ENCODE data around the gene ATP11A. TPM values are rescaled to one million over a fixed set of nuclear protein-coding genes. Genes with fewer than 3 reads are reported as not detected.

The ATP11A gene
- total and polyA plus RNA-seq, 5 donors from 2014 or later, result 3.8 to 75.7 (median 5.0) TPM

DNA sequence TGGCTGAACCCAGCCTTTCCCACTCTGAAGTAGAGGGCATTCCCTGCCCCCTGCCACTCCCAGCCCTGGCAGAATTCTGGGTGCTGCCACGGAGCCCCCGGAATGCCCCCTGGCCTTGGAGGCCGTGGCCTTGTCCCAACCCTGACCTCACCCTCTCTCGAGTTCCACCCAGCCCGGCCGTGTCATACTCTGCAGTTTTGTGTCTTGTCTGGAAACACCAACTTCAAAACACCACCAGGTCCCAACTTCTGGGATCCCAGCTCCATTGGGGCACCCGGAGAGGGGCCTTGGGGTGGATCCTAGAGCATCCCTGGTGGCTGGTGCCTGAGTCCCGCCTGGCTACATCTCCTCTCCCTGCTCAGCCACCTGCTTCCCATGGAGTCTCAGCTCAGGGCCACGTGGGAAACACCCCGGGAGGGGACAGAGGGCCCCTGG, 197.7 kb downstream of the ATP11A start:
- Histone ChIP-seq H3K36me3 (ENCODE audit: control insufficient read depth, insufficient read depth, low read length) (peaks cover 5% of the 10 kb centered on the region), H3K4me3 (ENCODE audit: low read depth, low read length) (no peak overlapping the region), H3K9me3 (ENCODE audit: control insufficient read depth in 2 of 2, low read length in 2 of 2) (no peaks in the 10 kb centered on the region), H3K27me3 (ENCODE audit: control insufficient read depth, insufficient read depth, low read length) (no peaks in the 10 kb centered on the region), H3K27ac (ENCODE audit: insufficient read depth, low read length, poor library complexity, severe bottlenecking) (no peak overlapping the region), H3K4me1 (ENCODE audit: control insufficient read depth, insufficient read depth, low read length, poor library complexity, severe bottlenecking) (no peaks in the 10 kb centered on the region)
- Mint-ChIP-seq H3K9me3 (no peaks in the 10 kb centered on the region), H3K27me3 (peaks cover 8% of the 10 kb centered on the region), H3K4me3 (no peak overlapping the region), H3K27ac (no peak overlapping the region), H3K4me1 (no peaks in the 10 kb centered on the region), H3K36me3 (no peaks in the 10 kb centered on the region)
- no peak for ATAC-seq (ENCODE audit: low read depth in 2 of 2)
- no peak for DNase-seq

GRCh38 chr13:112888238-112889111, 198.6 kb downstream of the ATP11A start:
- H3K36me3 Mint-ChIP-seq, result no peaks in the 10 kb centered on the region
- no peak for ATAC-seq (ENCODE audit: low read depth in 2 of 2)
- no peak for DNase-seq
- peaks cover 17% of the 10 kb centered on the region for H3K27me3 Mint-ChIP-seq
- H3K4me1 ChIP-seq (ENCODE audit: control insufficient read depth, insufficient read depth, low read length, poor library complexity, severe bottlenecking), result no peaks in the 10 kb centered on the region
- H3K9me3 ChIP-seq (ENCODE audit: control insufficient read depth in 2 of 2, low read length in 2 of 2), result no peaks in the 10 kb centered on the region
- no peak overlapping the region for H3K27ac ChIP-seq (ENCODE audit: insufficient read depth, low read length, poor library complexity, severe bottlenecking)
- no peaks in the 10 kb centered on the region for H3K27me3 ChIP-seq (ENCODE audit: control insufficient read depth, insufficient read depth, low read length)
- peaks cover 4 to 8% (median 5%) of the 10 kb centered on the region in 4 donors for H3K4me1 Mint-ChIP-seq
- H3K4me3 Mint-ChIP-seq, result no peak overlapping the region
- peaks cover 4% of the 10 kb centered on the region for H3K36me3 ChIP-seq (ENCODE audit: control insufficient read depth, insufficient read depth, low read length)
- H3K9me3 Mint-ChIP-seq, result no peaks in the 10 kb centered on the region
- H3K27ac Mint-ChIP-seq, result no peak overlapping the region
- H3K4me3 ChIP-seq (ENCODE audit: low read depth, low read length), result no peak overlapping the region

GRCh38 chr13:112889351-112890290, 199.8 kb downstream of the ATP11A start:
- Histone ChIP-seq H3K4me3 (ENCODE audit: low read depth, low read length) (no peak overlapping the region), H3K9me3 (ENCODE audit: control insufficient read depth in 2 of 2, low read length in 2 of 2) (no peaks in the 10 kb centered on the region), H3K27me3 (ENCODE audit: control insufficient read depth, insufficient read depth, low read length) (no peaks in the 10 kb centered on the region), H3K27ac (ENCODE audit: insufficient read depth, low read length, poor library complexity, severe bottlenecking) (no peak overlapping the region), H3K4me1 (ENCODE audit: control insufficient read depth, insufficient read depth, low read length, poor library complexity, severe bottlenecking) (peaks cover 4% of the 10 kb centered on the region), H3K36me3 (ENCODE audit: control insufficient read depth, insufficient read depth, low read length) (peaks cover 4% of the 10 kb centered on the region)
- H3K27me3 Mint-ChIP-seq, result peaks cover 21% of the 10 kb centered on the region
- no peak overlapping the region for H3K4me3 Mint-ChIP-seq
- peaks cover 4 to 10% (median 5%) of the 10 kb centered on the region in 4 donors for H3K4me1 Mint-ChIP-seq
- ATAC-seq (ENCODE audit: low read depth in 2 of 2), result no peak
- no peak for DNase-seq
- H3K27ac Mint-ChIP-seq, result no peak overlapping the region
- H3K36me3 Mint-ChIP-seq, result no peaks in the 10 kb centered on the region
- H3K9me3 Mint-ChIP-seq, result no peaks in the 10 kb centered on the region

DNA sequence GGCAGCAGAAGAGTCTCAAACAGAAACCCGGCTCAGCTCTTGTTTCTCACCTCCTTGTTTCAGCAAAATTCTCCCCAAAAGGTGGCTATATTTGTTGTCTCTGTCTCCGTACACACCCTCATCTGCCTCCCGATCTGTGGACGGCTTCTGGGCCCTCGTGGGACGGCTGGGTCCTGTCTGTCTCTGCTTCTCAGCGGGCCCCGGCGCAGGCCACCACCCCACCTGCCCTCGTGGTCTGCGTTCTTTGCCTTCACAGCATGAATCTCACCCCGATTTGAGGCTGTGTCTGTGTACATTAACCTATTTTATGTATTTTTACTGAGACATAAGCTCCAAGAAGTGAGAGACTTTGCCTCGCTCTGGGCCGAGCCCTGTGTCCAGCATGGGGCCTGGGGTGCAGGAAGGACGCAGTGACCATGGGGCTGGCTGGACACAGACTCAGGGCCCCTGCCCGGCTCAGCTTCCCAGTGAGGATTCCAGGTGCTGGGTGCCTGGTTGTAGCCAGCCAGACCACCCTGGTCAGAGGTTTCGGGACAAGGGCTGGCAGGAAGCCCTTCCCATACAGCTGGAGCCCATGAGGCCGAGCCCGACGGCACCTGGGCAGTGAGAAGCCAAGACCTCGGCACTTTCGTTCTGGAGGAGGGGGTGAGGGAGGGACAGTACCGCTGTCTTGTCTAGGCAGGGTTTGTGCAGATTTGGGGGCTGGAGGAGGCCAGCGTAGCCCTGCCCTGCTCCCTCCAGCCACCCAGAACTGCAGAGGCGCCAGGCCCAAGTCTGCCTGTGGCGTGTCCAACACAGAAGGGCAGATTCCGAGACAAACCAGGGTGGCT, 200.7 kb downstream of the ATP11A start:
- Mint-ChIP-seq H3K36me3 (no peaks in the 10 kb centered on the region), H3K27ac (no peak overlapping the region), H3K9me3 (no peaks in the 10 kb centered on the region), H3K27me3 (peaks cover 21% of the 10 kb centered on the region), H3K4me3 (no peak overlapping the region), H3K4me1 (peaks cover 4 to 15% (median 5%) of the 10 kb centered on the region in 4 donors)
- Histone ChIP-seq H3K27me3 (ENCODE audit: control insufficient read depth, insufficient read depth, low read length) (no peaks in the 10 kb centered on the region), H3K27ac (ENCODE audit: insufficient read depth, low read length, poor library complexity, severe bottlenecking) (no peak overlapping the region), H3K4me1 (ENCODE audit: control insufficient read depth, insufficient read depth, low read length, poor library complexity, severe bottlenecking) (peaks cover 9% of the 10 kb centered on the region), H3K36me3 (ENCODE audit: control insufficient read depth, insufficient read depth, low read length) (no peaks in the 10 kb centered on the region), H3K4me3 (ENCODE audit: low read depth, low read length) (no peak overlapping the region), H3K9me3 (ENCODE audit: control insufficient read depth in 2 of 2, low read length in 2 of 2) (no peaks in the 10 kb centered on the region)
- ATAC-seq (ENCODE audit: low read depth in 2 of 2), result no peak
- no peak for DNase-seq

GRCh38 chr13:112891477-112892401, 201.9 kb downstream of the ATP11A start:
- Mint-ChIP-seq H3K27ac (no peak overlapping the region), H3K4me3 (no peak overlapping the region)

DNA sequence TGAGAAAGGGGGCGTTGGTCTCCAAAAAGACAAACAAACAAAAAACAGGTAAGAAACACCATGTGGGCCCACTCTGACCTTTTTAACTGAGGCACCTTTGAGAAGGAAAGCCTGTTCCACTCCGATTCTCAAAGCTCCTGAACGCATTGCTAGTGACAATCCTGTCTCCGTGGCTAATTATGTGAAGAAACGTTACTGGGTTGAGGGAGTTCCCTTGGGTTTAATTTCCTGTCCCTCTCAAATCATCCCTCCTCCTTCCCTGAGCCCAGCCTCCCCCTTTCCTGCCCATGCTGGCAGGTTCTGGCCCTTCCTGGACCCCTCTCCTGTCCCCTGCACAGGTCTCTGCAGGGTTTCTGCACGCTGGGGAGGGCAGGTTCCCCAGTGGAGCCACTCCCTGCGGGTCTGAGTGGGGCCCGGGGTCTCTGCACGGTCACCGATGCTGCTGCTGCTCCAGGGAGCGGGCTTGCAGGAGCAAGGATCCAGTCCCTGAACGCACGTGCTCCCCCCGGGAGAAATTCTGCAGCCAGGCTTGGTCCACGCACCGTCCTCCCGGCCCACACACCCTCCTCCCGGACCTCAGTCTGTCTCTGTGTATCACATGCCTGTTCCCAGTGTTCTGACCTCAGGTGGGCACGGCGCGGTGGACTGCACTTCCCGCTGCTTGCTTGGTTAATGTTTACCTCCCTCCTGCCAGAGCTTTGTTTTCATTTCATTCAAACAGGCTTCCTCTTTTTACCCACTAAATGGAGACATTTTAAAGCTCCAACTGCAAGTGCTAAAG, 202.8 kb downstream of the ATP11A start:
- H3K9me3 Mint-ChIP-seq, result no peaks in the 10 kb centered on the region
- Histone ChIP-seq H3K9me3 (ENCODE audit: control insufficient read depth in 2 of 2, low read length in 2 of 2) (no peaks in the 10 kb centered on the region), H3K4me1 (ENCODE audit: control insufficient read depth, insufficient read depth, low read length, poor library complexity, severe bottlenecking) (peaks cover 9% of the 10 kb centered on the region), H3K27ac (ENCODE audit: insufficient read depth, low read length, poor library complexity, severe bottlenecking) (no peak overlapping the region), H3K27me3 (ENCODE audit: control insufficient read depth, insufficient read depth, low read length) (no peaks in the 10 kb centered on the region), H3K4me3 (ENCODE audit: low read depth, low read length) (no peak overlapping the region), H3K36me3 (ENCODE audit: control insufficient read depth, insufficient read depth, low read length) (no peaks in the 10 kb centered on the region)
- H3K27me3 Mint-ChIP-seq, result peaks cover 37% of the 10 kb centered on the region
- peaks cover 4 to 15% (median 5%) of the 10 kb centered on the region in 4 donors for H3K4me1 Mint-ChIP-seq
- H3K4me3 Mint-ChIP-seq, result no peak overlapping the region
- DNase-seq, result no peak
- no peak overlapping the region for H3K27ac Mint-ChIP-seq
- no peaks in the 10 kb centered on the region for H3K36me3 Mint-ChIP-seq
- no peak for ATAC-seq (ENCODE audit: low read depth in 2 of 2)

More at GRCh38 chr13:112891477-112892401, 201.9 kb downstream of the ATP11A start:
- Histone ChIP-seq H3K9me3 (ENCODE audit: control insufficient read depth in 2 of 2, low read length in 2 of 2) (no peaks in the 10 kb centered on the region), H3K4me3 (ENCODE audit: low read depth, low read length) (no peak overlapping the region), H3K27ac (ENCODE audit: insufficient read depth, low read length, poor library complexity, severe bottlenecking) (no peak overlapping the region), H3K27me3 (ENCODE audit: control insufficient read depth, insufficient read depth, low read length) (no peaks in the 10 kb centered on the region), H3K36me3 (ENCODE audit: control insufficient read depth, insufficient read depth, low read length) (no peaks in the 10 kb centered on the region), H3K4me1 (ENCODE audit: control insufficient read depth, insufficient read depth, low read length, poor library complexity, severe bottlenecking) (peaks cover 9% of the 10 kb centered on the region)
- Mint-ChIP-seq H3K36me3 (no peaks in the 10 kb centered on the region), H3K9me3 (no peaks in the 10 kb centered on the region), H3K4me1 (peaks cover 4 to 15% (median 5%) of the 10 kb centered on the region in 4 donors), H3K27me3 (peaks cover 28% of the 10 kb centered on the region)
- DNase-seq, result no peak
- ATAC-seq (ENCODE audit: low read depth in 2 of 2), result no peak

Measured in CD4-positive, CD25-positive, alpha-beta regulatory T cell (primary cell).